Cardiac muscle cell (in vitro differentiated cells and primary cell): ENCODE data around the gene TSPAN7. TPM values are rescaled to one million over a fixed set of nuclear protein-coding genes. Genes with fewer than 3 reads are reported as not detected.

ENCODE experiments used
- DNase-seq, 2 donors: peaks; one replicate each; pipeline versions ENCODE4 v3.0.0 to v3.0.0-alpha.2; 2010 to 2017; ENCODE audit warnings: low read depth in 1 of 2, low spot score in 1 of 2
- H3K27ac ChIP-seq: fragments of 200-600 bp; sonication (generic); 2 replicates; pipeline ENCODE4 v1.5.1; 2016
- H3K27me3 ChIP-seq: fragments of 200-600 bp; sonication (generic); 2 replicates; pipeline ENCODE4 v1.6.0; 2016; ENCODE audit warnings: control low read depth
- H3K36me3 ChIP-seq: fragments of 200-600 bp; sonication (generic); 2 replicates; pipeline ENCODE4 v1.5.1; 2016; ENCODE audit warnings: control low read depth
- H3K4me1 ChIP-seq: fragments of 200-600 bp; sonication (generic); 2 replicates; pipeline ENCODE4 v1.8.1; 2017; ENCODE audit warnings: low read depth, mild to moderate bottlenecking, mixed run types
- H3K4me3 ChIP-seq: fragments of 200-600 bp; sonication (generic); 2 replicates; pipeline ENCODE4 v1.5.1; 2016; ENCODE audit warnings: mild to moderate bottlenecking
- H3K9me3 ChIP-seq: fragments of 200-600 bp; sonication (generic); 2 replicates; pipeline ENCODE4 v1.5.1; 2017; ENCODE audit warnings: low read depth, mild to moderate bottlenecking, control low read depth
- polyA plus RNA-seq: library from polyadenylated mRNA; unstranded; fragments of >200 nt; fragmentation: Nextera tagmentation; extraction: Ambion mirVana; gene quantifications from 2 replicates; pipeline ENCODE4 v1.2.1, GENCODE V29; 2016
- total RNA-seq: library from RNA; depleted of rRNA; stranded (reverse); fragments of >200 nt; gene quantifications from 2 replicates; pipeline ENCODE4 v1.2.3, GENCODE V29; 2016
- TF ChIP-seq, protein P1 (sequence below): IDR thresholded peaks from 2 replicates; pipeline ENCODE4 v1.5.1; 2012; ENCODE audit warnings: low read depth, mild to moderate bottlenecking, low read length

TSPAN7 gene
- total and polyA plus RNA-seq, 2 experiments from 2014 or later, result 23.1 to 41.4 TPM

DNA sequence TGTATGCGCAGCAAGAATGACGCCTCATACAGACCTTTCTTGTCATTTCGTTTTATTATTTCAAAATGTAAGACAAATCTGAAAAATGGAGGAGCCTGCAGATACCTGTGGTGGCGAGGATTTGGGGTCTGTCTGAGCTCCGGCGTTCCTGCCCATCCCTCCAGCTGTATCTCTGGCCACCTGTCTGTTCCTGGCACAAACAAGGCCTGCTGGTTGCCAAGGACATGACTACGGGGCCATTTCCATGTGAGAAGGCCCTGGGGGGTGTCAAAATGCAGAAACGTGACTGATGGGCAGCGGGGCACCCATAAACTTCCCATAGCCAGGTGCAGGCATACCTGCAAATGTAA, 591 bp upstream of the TSPAN7 start:
- no peaks in the 10 kb centered on the region for H3K27me3 ChIP-seq
- TF ChIP-seq, protein P1, sequence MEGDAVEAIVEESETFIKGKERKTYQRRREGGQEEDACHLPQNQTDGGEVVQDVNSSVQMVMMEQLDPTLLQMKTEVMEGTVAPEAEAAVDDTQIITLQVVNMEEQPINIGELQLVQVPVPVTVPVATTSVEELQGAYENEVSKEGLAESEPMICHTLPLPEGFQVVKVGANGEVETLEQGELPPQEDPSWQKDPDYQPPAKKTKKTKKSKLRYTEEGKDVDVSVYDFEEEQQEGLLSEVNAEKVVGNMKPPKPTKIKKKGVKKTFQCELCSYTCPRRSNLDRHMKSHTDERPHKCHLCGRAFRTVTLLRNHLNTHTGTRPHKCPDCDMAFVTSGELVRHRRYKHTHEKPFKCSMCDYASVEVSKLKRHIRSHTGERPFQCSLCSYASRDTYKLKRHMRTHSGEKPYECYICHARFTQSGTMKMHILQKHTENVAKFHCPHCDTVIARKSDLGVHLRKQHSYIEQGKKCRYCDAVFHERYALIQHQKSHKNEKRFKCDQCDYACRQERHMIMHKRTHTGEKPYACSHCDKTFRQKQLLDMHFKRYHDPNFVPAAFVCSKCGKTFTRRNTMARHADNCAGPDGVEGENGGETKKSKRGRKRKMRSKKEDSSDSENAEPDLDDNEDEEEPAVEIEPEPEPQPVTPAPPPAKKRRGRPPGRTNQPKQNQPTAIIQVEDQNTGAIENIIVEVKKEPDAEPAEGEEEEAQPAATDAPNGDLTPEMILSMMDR, result no peak
- peak overlapping the region; percentile 22 for H3K4me3 ChIP-seq
- no peak for DNase-seq
- no peak overlapping the region for H3K27ac ChIP-seq
- no peaks in the 10 kb centered on the region for H3K4me1 ChIP-seq
- H3K9me3 ChIP-seq, result no peaks in the 10 kb centered on the region
- H3K36me3 ChIP-seq, result no peaks in the 10 kb centered on the region

DNA sequence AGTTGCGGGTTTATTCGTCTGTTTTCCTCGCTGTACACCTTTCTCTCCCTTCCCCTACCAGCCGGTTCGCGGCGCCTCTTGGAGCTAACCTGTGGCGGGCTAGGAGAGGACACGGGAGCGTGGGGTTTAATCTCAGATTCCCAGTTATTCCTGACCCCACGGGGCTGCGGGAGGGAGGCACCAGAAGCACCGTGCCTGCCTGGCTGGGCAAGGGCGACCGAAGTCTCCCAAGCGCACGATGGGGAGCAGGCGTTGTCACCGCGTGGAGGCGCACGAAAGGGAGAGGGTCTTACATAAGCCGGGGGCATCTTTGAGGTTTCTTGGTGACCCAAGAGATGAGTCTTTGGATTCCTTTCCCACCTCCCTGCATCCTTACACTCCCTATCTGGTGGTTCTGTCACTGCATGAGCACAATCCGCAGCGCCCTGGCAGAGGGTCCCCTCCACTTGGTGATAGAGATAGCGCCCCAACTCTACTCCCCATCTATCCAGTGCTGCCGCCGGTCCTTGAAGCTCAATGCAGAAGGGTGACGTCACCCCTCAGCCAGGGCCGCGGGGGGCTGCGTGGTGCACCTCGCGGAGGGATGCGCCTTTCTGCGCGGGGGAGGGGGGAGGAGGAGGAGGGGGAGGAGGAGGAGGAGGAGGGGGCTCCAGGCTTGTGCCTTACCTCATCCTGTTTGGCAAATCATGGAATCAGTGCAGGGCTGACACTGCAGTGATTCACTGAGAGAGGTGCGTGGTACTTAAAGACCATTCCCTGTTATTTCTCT, 793 bp downstream of the TSPAN7 start:
- Histone ChIP-seq H3K9me3 (no peaks in the 10 kb centered on the region), H3K4me1 (no peaks in the 10 kb centered on the region), H3K27ac (no peak overlapping the region), H3K4me3 (peak overlapping the region; percentile 62), H3K27me3 (no peaks in the 10 kb centered on the region), H3K36me3 (no peaks in the 10 kb centered on the region)
- TF ChIP-seq, protein P1, result no peak
- peak in 1 of 2 donors; percentile 18 for DNase-seq

DNA sequence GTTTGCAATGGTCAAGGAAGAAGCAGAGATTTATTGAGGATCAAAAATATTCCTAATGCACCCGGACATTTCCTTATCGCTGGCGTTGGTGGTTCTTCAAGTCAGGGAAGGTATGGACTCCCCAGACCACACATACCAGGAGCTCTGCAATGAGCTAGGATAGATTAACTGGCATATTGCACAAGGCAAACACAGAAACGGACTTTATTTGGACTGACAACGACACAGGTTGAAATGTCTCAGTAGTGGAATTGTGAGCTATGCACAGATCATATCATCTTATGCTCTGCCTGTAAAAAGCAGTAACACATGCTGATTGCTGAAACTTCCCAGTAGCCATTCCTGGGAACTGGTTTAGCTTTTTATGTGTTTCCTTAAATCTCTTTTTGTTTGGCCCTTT, 1.7 kb downstream of the TSPAN7 start:
- H3K36me3 ChIP-seq, result no peaks in the 10 kb centered on the region
- DNase-seq, result no peak
- TF ChIP-seq, protein P1, result no peak
- H3K4me1 ChIP-seq, result no peaks in the 10 kb centered on the region
- no peaks in the 10 kb centered on the region for H3K27me3 ChIP-seq
- H3K4me3 ChIP-seq, result no peak overlapping the region
- H3K9me3 ChIP-seq, result no peaks in the 10 kb centered on the region
- no peak overlapping the region for H3K27ac ChIP-seq

DNA sequence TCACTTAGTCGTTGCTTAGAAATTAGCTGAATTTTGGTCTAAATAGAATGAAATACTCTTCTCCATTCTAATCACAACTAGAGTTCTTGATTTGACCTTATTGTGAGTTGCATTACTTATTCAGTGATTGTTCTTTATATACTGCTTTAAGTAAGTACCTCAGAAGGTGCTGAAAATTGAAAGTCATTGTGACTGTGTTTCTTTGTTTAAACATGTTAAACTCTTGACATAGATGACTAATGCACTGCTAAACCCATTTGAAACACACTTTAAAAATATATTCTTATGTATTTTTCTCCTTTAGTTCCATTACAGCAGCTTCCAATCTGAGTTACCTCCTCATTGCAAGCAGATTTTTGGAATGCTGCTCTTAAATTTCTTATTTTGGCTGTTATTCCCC, 9.1 kb downstream of the TSPAN7 start:
- TF ChIP-seq, protein P1, result no peak
- H3K4me1 ChIP-seq, result no peaks in the 10 kb centered on the region
- DNase-seq, result no peak
- H3K27ac ChIP-seq, result no peak overlapping the region
- H3K36me3 ChIP-seq, result no peaks in the 10 kb centered on the region
- H3K27me3 ChIP-seq, result no peaks in the 10 kb centered on the region
- no peaks in the 10 kb centered on the region for H3K9me3 ChIP-seq
- no peak overlapping the region for H3K4me3 ChIP-seq

DNA sequence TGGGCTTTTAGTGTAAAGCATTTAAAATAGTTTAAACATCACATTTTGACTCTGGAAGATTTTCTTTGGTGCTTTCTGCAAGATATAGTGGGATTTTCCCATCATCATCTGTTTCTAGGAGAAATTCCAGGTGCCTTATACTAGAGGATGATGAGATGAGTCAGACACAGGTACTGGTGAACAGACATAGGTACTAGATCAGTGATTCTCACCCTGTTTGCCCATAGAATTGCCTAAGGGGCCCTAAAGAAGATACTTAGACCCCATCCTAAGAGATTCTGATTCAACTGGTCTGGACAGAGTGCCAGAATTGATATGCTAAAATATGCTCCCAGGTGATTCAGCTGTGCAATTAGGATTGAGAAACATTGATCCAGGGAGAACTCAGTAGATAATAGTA, 9.7 kb downstream of the TSPAN7 start:
- H3K4me3 ChIP-seq, result no peak overlapping the region
- H3K36me3 ChIP-seq, result no peaks in the 10 kb centered on the region
- H3K4me1 ChIP-seq, result no peaks in the 10 kb centered on the region
- H3K9me3 ChIP-seq, result no peaks in the 10 kb centered on the region
- no peaks in the 10 kb centered on the region for H3K27me3 ChIP-seq
- no peak for DNase-seq
- H3K27ac ChIP-seq, result no peak overlapping the region
- TF ChIP-seq, protein P1, result no peak
